Astrocyte (in vitro differentiated cells and primary cell): ENCODE measurements around the gene PLXNA3. TPM values are rescaled to one million over a fixed set of nuclear protein-coding genes. Genes with fewer than 3 reads are reported as not detected.

Source experiments
- DNase-seq: peaks from one replicate; pipeline ENCODE4 v3.0.0-alpha.2; 2010; ENCODE audit warnings: low read depth
- FAIRE-seq: peaks from 2 replicates; lab custom pipeline; 2011; peaks lifted over from hg19 to GRCh38; lab: Jason Lieb, UNC
- H2AFZ ChIP-seq: 2 replicates; pipeline ENCODE4 v1.6.0; 2012; ENCODE audit warnings: low read depth, low read length, inconsistent platforms
- H3K27ac ChIP-seq: 2 replicates; pipeline ENCODE4 v1.5.1; 2011; ENCODE audit warnings: low read depth, low read length, inconsistent platforms
- H3K27me3 ChIP-seq: 2 replicates; pipeline ENCODE4 v1.6.0; 2011; ENCODE audit warnings: low read length, inconsistent platforms; ENCODE audit not compliant: insufficient read depth
- H3K36me3 ChIP-seq: 2 replicates; pipeline ENCODE4 v1.5.1; 2011; ENCODE audit warnings: low read length, inconsistent platforms; ENCODE audit not compliant: insufficient read depth
- H3K4me1 ChIP-seq: 2 replicates; pipeline ENCODE4 v1.5.1; 2011; ENCODE audit warnings: low read length, inconsistent platforms; ENCODE audit not compliant: insufficient read depth
- H3K4me2 ChIP-seq: 2 replicates; pipeline ENCODE4 v1.6.0; 2012; ENCODE audit warnings: low read length, inconsistent platforms
- H3K4me3 ChIP-seq: 2 replicates; pipeline ENCODE4 v1.5.1; 2011; ENCODE audit warnings: low read depth, mild to moderate bottlenecking, low read length, inconsistent platforms; ENCODE audit not compliant: insufficient read depth
- H3K79me2 ChIP-seq: 2 replicates; pipeline ENCODE4 v1.6.0; 2012; ENCODE audit warnings: mild to moderate bottlenecking, low read length, inconsistent platforms; ENCODE audit not compliant: insufficient read depth
- H3K9ac ChIP-seq: 2 replicates; pipeline ENCODE4 v1.6.0; 2012; ENCODE audit warnings: mild to moderate bottlenecking, low read length, inconsistent platforms
- H3K9me3 ChIP-seq: 2 replicates; pipeline ENCODE4 v1.5.1; 2012; ENCODE audit warnings: low read depth, mild to moderate bottlenecking, low read length, inconsistent platforms; ENCODE audit not compliant: insufficient read depth
- H4K20me1 ChIP-seq: 2 replicates; pipeline ENCODE4 v1.6.0; 2012; ENCODE audit warnings: low read length, inconsistent platforms; ENCODE audit not compliant: insufficient read depth
- H3K27ac Mint-ChIP-seq: one replicate; pipeline ENCODE4 v1.8.0; 2021; ENCODE audit warnings: mild to moderate bottlenecking, mixed read lengths; ENCODE audit not compliant: unreplicated experiment
- H3K27me3 Mint-ChIP-seq: one replicate; pipeline ENCODE4 v1.8.0; 2021; ENCODE audit warnings: low read depth, mixed read lengths; ENCODE audit not compliant: unreplicated experiment
- H3K36me3 Mint-ChIP-seq: one replicate; pipeline ENCODE4 v1.8.0; 2021; ENCODE audit warnings: low read depth, mixed read lengths; ENCODE audit not compliant: unreplicated experiment
- H3K4me1 Mint-ChIP-seq: one replicate; pipeline ENCODE4 v1.8.0; 2021; ENCODE audit warnings: low read depth, mixed read lengths; ENCODE audit not compliant: unreplicated experiment
- H3K4me3 Mint-ChIP-seq: one replicate; pipeline ENCODE4 v1.8.0; 2021; ENCODE audit warnings: mild to moderate bottlenecking, moderate library complexity, mixed read lengths; ENCODE audit not compliant: unreplicated experiment
- H3K9me3 Mint-ChIP-seq: one replicate; pipeline ENCODE4 v1.8.0; 2021; ENCODE audit warnings: mild to moderate bottlenecking, mixed read lengths; ENCODE audit not compliant: unreplicated experiment
- CTCF ChIP-seq: IDR thresholded peaks from 2 replicates; pipeline ENCODE4 v1.5.1; 2011; ENCODE audit warnings: low read depth, mild to moderate bottlenecking, inconsistent platforms, low read length, moderate library complexity; ENCODE audit not compliant: insufficient read depth
- EZH2 ChIP-seq: IDR thresholded peaks from 2 replicates; pipeline ENCODE4 v1.6.1; 2012; ENCODE audit warnings: mild to moderate bottlenecking, low read length, inconsistent platforms; ENCODE audit not compliant: insufficient read depth
- total RNA-seq: library from RNA; stranded (reverse); gene quantifications from 2 replicates; pipeline ENCODE4 v1.2.1, GENCODE V29; 2021

The PLXNA3 gene
- total RNA-seq, 1 donor from 2014 or later = 117 TPM

DNA sequence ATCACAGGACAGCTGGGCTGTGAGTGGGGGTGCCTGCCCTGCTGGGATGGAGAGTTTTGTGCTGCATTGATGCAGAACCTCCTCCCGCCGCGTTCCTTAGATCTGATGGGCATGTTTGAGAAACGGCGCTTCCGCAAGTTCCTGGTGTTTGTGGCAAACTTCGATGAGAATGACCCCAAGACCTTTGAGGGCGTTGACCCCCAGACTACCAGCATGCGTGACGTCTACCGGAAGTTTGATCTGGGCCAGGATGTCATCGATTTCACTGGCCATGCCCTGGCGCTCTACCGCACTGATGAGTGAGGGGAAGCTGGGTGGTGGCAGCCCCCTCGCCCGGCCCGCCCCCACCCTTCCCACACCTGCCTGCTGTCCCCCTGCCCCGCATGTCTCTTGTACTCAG, 18.2 kb upstream of the PLXNA3 start:
- Histone ChIP-seq H3K27me3 (no peaks in the 10 kb centered on the region), H3K4me1 (peaks cover 12% of the 10 kb centered on the region), H3K4me2 (no peak overlapping the region), H3K9ac (no peak overlapping the region), H3K27ac (no peak overlapping the region), H3K36me3 (peaks cover 4% of the 10 kb centered on the region), H2AFZ (no peak overlapping the region), H3K4me3 (no peak overlapping the region), H3K79me2 (peaks cover 54% of the 10 kb centered on the region), H3K9me3 (no peaks in the 10 kb centered on the region), H4K20me1 (peaks cover 43% of the 10 kb centered on the region)
- no peaks in the 10 kb centered on the region for H3K9me3 Mint-ChIP-seq
- no peak for DNase-seq
- no peaks in the 10 kb centered on the region for H3K4me1 Mint-ChIP-seq
- H3K27me3 Mint-ChIP-seq = no peaks in the 10 kb centered on the region
- no peak overlapping the region for H3K4me3 Mint-ChIP-seq
- TF ChIP-seq CTCF (no peak), EZH2 (no peak)
- H3K36me3 Mint-ChIP-seq = peaks cover 1% of the 10 kb centered on the region
- no peak for FAIRE-seq
- no peak overlapping the region for H3K27ac Mint-ChIP-seq

- peak overlapping the region; percentile 53 for H3K27ac Mint-ChIP-seq
- no peak for DNase-seq
- H3K27me3 Mint-ChIP-seq = no peaks in the 10 kb centered on the region
Measured at GRCh38 chrX:154440623-154441357, 17.3 kb upstream of the PLXNA3 start.

More at GRCh38 chrX:154440623-154441357, 17.3 kb upstream of the PLXNA3 start:
- TF ChIP-seq CTCF = no peak
- no peak for TF ChIP-seq EZH2
- H3K9me3 Mint-ChIP-seq = no peaks in the 10 kb centered on the region
- H3K36me3 Mint-ChIP-seq = peaks cover 1% of the 10 kb centered on the region
- Histone ChIP-seq H3K27ac (no peak overlapping the region), H3K79me2 (peaks cover 63% of the 10 kb centered on the region), H3K9me3 (no peaks in the 10 kb centered on the region), H3K4me2 (no peak overlapping the region), H4K20me1 (peaks cover 51% of the 10 kb centered on the region), H3K4me1 (peaks cover 21% of the 10 kb centered on the region), H3K4me3 (no peak overlapping the region), H3K36me3 (peaks cover 4% of the 10 kb centered on the region), H3K27me3 (no peaks in the 10 kb centered on the region), H2AFZ (no peak overlapping the region), H3K9ac (no peak overlapping the region)
- H3K4me1 Mint-ChIP-seq = no peaks in the 10 kb centered on the region
- no peak overlapping the region for H3K4me3 Mint-ChIP-seq
- no peak for FAIRE-seq
